HFFc6 (cell line): ENCODE results near the gene CELF4. TPM values are rescaled to one million over a fixed set of nuclear protein-coding genes. Genes with fewer than 3 reads are reported as not detected.

Source experiments
- DNase-seq: peaks from one replicate; pipeline ENCODE4 v3.0.0-alpha.2; 2018
- H3K27ac Mint-ChIP-seq: 2 replicates; pipeline ENCODE4 v1.8.0; 2020; ENCODE audit warnings: mild to moderate bottlenecking, mixed read lengths
- H3K27me3 Mint-ChIP-seq: 2 replicates; pipeline ENCODE4 v1.8.0; 2021; ENCODE audit warnings: mild to moderate bottlenecking, moderate library complexity, mixed read lengths; ENCODE audit not compliant: insufficient read depth
- H3K36me3 Mint-ChIP-seq: 2 replicates; pipeline ENCODE4 v1.8.0; 2021; ENCODE audit warnings: low read depth, mixed read lengths
- H3K4me1 Mint-ChIP-seq: 2 replicates; pipeline ENCODE4 v1.8.0; 2020; ENCODE audit warnings: low read depth, mixed read lengths
- H3K4me3 Mint-ChIP-seq: 2 replicates; pipeline ENCODE4 v1.8.0; 2020; ENCODE audit warnings: mild to moderate bottlenecking, moderate library complexity, mixed read lengths
- H3K9me3 Mint-ChIP-seq: 2 replicates; pipeline ENCODE4 v1.8.0; 2020; ENCODE audit warnings: mild to moderate bottlenecking, mixed read lengths
- total RNA-seq, 6 experiments: library from RNA; stranded (reverse); fragmentation: NEBNext Ultra II Directional; extraction: Animal tissue kit (Norgen Biotek cat#: 25700); gene quantifications; 2 replicates in 1 of 6; 3 replicates in 5 of 6; pipeline ENCODE4 v1.2.3, GENCODE V29; 2021
- TF ChIP-seq, protein P1 (sequence below): fragments of 200-600 bp; sonication (generic); IDR thresholded peaks from 2 replicates; pipeline ENCODE4 v1.5.0; 2021; ENCODE audit warnings: antibody characterized with exemption, mild to moderate bottlenecking

CELF4 gene
- total RNA-seq, 6 experiments from 2014 or later = not detected

DNA sequence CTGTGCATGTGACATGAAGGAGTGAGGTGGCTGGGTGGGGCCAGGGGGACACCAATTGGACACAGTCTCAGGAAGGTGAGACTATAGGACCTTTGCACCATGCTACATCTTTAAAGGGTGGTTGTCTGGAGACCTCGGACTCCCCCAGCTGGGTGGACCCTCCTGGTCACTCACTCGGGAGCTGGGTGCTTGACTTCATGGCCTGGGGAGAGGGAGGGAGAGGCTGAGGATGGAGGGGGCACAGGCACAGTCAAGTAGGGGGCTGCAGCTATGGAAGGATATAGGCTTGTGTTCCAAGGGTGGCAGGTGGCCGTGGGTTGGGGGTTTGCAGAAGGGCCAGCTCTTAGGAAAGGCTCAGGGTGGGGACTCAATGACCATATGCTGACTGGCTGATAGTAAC, 7.1 kb upstream of the CELF4 start:
- no peak for DNase-seq
- no peaks in the 10 kb centered on the region for H3K4me1 Mint-ChIP-seq
- no peak overlapping the region for H3K4me3 Mint-ChIP-seq
- H3K27me3 Mint-ChIP-seq = peaks cover 31% of the 10 kb centered on the region
- no peaks in the 10 kb centered on the region for H3K36me3 Mint-ChIP-seq
- TF ChIP-seq, protein P1, sequence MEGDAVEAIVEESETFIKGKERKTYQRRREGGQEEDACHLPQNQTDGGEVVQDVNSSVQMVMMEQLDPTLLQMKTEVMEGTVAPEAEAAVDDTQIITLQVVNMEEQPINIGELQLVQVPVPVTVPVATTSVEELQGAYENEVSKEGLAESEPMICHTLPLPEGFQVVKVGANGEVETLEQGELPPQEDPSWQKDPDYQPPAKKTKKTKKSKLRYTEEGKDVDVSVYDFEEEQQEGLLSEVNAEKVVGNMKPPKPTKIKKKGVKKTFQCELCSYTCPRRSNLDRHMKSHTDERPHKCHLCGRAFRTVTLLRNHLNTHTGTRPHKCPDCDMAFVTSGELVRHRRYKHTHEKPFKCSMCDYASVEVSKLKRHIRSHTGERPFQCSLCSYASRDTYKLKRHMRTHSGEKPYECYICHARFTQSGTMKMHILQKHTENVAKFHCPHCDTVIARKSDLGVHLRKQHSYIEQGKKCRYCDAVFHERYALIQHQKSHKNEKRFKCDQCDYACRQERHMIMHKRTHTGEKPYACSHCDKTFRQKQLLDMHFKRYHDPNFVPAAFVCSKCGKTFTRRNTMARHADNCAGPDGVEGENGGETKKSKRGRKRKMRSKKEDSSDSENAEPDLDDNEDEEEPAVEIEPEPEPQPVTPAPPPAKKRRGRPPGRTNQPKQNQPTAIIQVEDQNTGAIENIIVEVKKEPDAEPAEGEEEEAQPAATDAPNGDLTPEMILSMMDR = no peak
- no peak overlapping the region for H3K27ac Mint-ChIP-seq
- no peaks in the 10 kb centered on the region for H3K9me3 Mint-ChIP-seq

DNA sequence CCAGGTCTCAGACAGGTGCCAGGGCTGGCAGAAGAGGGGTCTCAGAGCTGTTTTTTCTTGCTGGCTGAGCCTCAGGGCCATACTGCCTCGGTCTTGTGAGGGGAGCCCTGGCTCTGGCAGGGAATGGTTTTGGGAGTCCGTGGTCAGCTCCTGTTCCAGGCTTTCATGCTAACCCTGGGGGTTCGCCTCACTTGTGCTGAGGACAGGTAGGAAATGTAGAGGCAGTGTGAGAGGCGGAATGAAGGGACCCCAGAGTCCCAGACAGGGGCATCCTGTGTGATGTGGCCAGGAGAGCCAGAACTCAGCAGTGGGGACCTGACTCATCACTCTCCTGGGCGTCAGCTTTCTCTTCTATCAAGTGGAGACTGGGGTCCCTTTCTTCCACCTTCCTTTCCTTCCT, 5.7 kb upstream of the CELF4 start:
- Mint-ChIP-seq H3K4me1 (no peaks in the 10 kb centered on the region; the same call in 1 of the 2 replicates), H3K27me3 (peaks cover 31% of the 10 kb centered on the region)
- TF ChIP-seq, protein P1 = no peak

DNA sequence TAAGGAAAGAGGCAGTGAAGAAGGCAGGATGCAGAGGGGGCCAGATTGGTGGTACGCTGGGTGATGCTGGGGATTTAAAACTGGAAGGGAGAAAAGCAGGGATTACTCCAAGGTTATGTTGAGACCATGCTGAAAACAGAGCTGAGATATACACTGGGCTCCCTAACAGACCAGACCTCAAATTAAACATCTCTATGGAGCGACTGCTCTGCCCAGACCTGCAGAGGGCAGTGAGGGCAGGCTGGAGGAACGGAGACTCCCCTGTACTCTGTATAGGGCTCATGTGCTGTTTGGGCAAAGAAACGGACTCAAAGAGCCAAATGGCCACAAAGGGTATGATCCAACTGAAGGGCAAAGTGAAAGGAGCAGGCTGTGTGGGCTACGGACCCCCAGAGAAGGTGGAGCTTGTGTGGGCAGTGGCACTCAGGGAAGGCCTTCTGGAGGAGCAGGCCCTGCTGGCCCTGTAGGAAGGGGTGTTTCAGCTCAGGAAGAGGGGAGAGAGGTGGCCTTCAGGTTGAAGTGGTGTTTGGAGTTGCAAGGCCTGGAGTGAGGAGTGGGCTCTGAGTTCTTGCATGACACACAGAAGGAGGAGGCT, 4.8 kb upstream of the CELF4 start:
- TF ChIP-seq, protein P1 = no peak
- H3K27me3 Mint-ChIP-seq = peaks cover 33% of the 10 kb centered on the region
- H3K27ac Mint-ChIP-seq = no peak overlapping the region
- DNase-seq = no peak
- no peaks in the 10 kb centered on the region; the same call in 1 of the 2 replicates for H3K9me3 Mint-ChIP-seq
- H3K36me3 Mint-ChIP-seq = no peaks in the 10 kb centered on the region
- no peak overlapping the region for H3K4me3 Mint-ChIP-seq
- peaks cover 4% of the 10 kb centered on the region for H3K4me1 Mint-ChIP-seq

More for the DNA sequence above, 5.7 kb upstream of the CELF4 start:
- no peaks in the 10 kb centered on the region for H3K36me3 Mint-ChIP-seq
- H3K27ac Mint-ChIP-seq = no peak overlapping the region
- no peak for DNase-seq
- no peak overlapping the region for H3K4me3 Mint-ChIP-seq
- H3K9me3 Mint-ChIP-seq = no peaks in the 10 kb centered on the region

DNA sequence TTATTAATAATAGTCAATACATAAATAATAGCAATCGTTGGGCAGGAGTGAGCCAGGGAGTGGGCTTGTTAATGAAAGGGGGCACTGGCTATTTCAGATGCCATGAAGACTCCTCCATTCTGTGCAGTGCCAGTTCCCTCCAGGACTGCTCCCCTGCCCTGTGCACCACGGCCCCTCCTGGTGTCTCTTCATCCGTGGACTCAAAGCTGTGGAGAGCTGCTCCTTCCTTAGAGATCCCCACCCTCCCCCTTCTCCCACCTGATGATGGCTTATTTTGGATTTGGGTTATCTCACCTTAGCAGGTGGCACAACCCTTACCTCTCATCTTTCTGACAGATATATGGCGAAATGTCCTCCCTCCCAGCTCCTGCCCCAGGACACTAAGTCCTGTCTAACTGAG, 3.1 kb upstream of the CELF4 start:
- peaks cover 46% of the 10 kb centered on the region for H3K27me3 Mint-ChIP-seq
- H3K9me3 Mint-ChIP-seq = no peaks in the 10 kb centered on the region; the same call in 1 of the 2 replicates
- no peak for DNase-seq
- no peak overlapping the region for H3K27ac Mint-ChIP-seq
- H3K4me3 Mint-ChIP-seq = no peak overlapping the region
- no peaks in the 10 kb centered on the region for H3K36me3 Mint-ChIP-seq
- H3K4me1 Mint-ChIP-seq = peaks cover 6% of the 10 kb centered on the region
- TF ChIP-seq, protein P1 = no peak

DNA sequence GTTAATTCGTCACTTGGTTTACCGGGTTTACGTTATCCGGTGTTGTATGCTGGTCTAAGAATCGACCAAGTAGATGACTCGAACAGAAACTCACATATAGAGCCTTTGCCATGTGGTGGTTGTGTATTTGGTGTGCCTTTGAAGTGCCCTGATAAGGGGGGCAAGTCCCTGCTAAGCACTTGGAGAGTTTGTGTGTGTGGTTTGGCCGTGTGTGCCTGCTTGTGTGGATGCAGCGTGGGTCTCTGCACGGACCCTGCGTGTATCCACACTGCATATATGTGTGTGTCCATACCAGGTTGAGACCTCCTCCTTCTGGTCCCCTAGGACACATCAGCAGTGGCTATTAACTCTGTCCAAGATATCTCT, 2.4 kb upstream of the CELF4 start:
- Mint-ChIP-seq H3K4me1 (peaks cover 6% of the 10 kb centered on the region), H3K27me3 (peaks cover 51% of the 10 kb centered on the region), H3K9me3 (no peaks in the 10 kb centered on the region; the same call in 1 of the 2 replicates), H3K27ac (no peak overlapping the region), H3K4me3 (no peak overlapping the region), H3K36me3 (no peaks in the 10 kb centered on the region)
- TF ChIP-seq, protein P1 = no peak
- DNase-seq = no peak
